GM12878 (cell line): Measurements from ENCODE around the gene SCGB1A1. TPM values are rescaled to one million over a fixed set of nuclear protein-coding genes. Genes with fewer than 3 reads are reported as not detected.

Source experiments
- ATAC-seq: fragments of 200-7000 bp; cut with Tn5 transposase; 3 replicates; pipeline ENCODE4 v1.9.1; 2020; ENCODE audit warnings: mild to moderate bottlenecking, moderate library complexity
- BruUV-seq: library from RNA; stranded (reverse); fragments of 400-500 nt; replicated peaks from 2 replicates; lab custom pipeline; 2021; lab: Mats Ljungman, UMichigan
- CTCF ChIA-PET: fragments of 300-600 bp; sonication (Branson Sonifier 250); formaldehyde crosslinking; extraction: SDS; loops from one replicate; lab custom pipeline; 2021; ENCODE audit warnings: inconsistent platforms; lab: Yijun Ruan, JAX
- POLR2A ChIA-PET: fragments of 350-600 bp; formaldehyde crosslinking; extraction: SDS; loops from one replicate; lab custom pipeline; 2021; ENCODE audit warnings: inconsistent platforms; lab: Charles Lee
- RAD21 ChIA-PET: fragments of 300-600 bp; sonication (Branson Sonifier 250); formaldehyde crosslinking; loops from one replicate; lab custom pipeline; 2023; ENCODE audit warnings: antibody characterized with exemption; ENCODE audit not compliant: unreplicated experiment; lab: Charles Lee
- SMC1A ChIA-PET: fragments of 300-600 bp; sonication (Branson Sonifier 250); formaldehyde crosslinking; loops from one replicate; lab custom pipeline; 2023; ENCODE audit not compliant: unreplicated experiment, uncharacterized antibody; lab: Charles Lee
- DNase-seq: peaks from one replicate; pipeline ENCODE4 v3.0.0-alpha.2; 2011; ENCODE audit warnings: low read depth, low spot score
- FAIRE-seq: peaks from 3 replicates; lab custom pipeline; 2011; peaks lifted over from hg19 to GRCh38; lab: Jason Lieb, UNC
- H2AFZ ChIP-seq: 2 replicates; pipeline ENCODE4 v1.6.0; 2011; ENCODE audit warnings: low read depth, low read length, control low read depth; ENCODE audit not compliant: control insufficient read depth
- H3K27ac ChIP-seq: 2 replicates; pipeline ENCODE4 v1.5.1; 2011; ENCODE audit warnings: control low read depth; ENCODE audit not compliant: control insufficient read depth, insufficient read depth
- H3K27me3 ChIP-seq, 2 experiments: replicated peaks in 1 of 2; 2 replicates each; pipeline versions ENCODE4 v1.6.0 to v1.6.1; 2011; ENCODE audit warnings: low read length in 1 of 2; ENCODE audit not compliant: control insufficient read depth in 2 of 2, insufficient read depth in 2 of 2
- H3K36me3 ChIP-seq, 2 experiments: 2 replicates each; pipeline ENCODE4 v1.5.1; 2011; ENCODE audit warnings: low read length in 1 of 2; ENCODE audit not compliant: control insufficient read depth in 2 of 2, insufficient read depth in 2 of 2
- H3K4me1 ChIP-seq: 2 replicates; pipeline ENCODE4 v1.6.1; 2011; ENCODE audit warnings: mild to moderate bottlenecking, low read length, moderate library complexity, mixed read lengths; ENCODE audit not compliant: control insufficient read depth, insufficient read depth
- H3K4me2 ChIP-seq: 2 replicates; pipeline ENCODE4 v1.6.0; 2011; ENCODE audit warnings: control low read depth; ENCODE audit not compliant: control insufficient read depth, insufficient read depth
- H3K4me3 ChIP-seq: fragments of 200-600 bp; sonication (generic); 2 replicates; pipeline ENCODE4 v1.5.1; 2016
- H3K79me2 ChIP-seq: 2 replicates; pipeline ENCODE4 v1.6.0; 2011; ENCODE audit warnings: low read length; ENCODE audit not compliant: control insufficient read depth, insufficient read depth
- H3K9ac ChIP-seq: 2 replicates; pipeline ENCODE4 v1.8.0; 2011; ENCODE audit warnings: low read length, control low read depth, mixed read lengths; ENCODE audit not compliant: control insufficient read depth, insufficient read depth
- H3K9me3 ChIP-seq: replicated peaks from 3 replicates; pipeline ENCODE4 v1.5.1; 2011; ENCODE audit warnings: mild to moderate bottlenecking, low read length; ENCODE audit not compliant: control insufficient read depth, insufficient read depth
- H4K20me1 ChIP-seq: 2 replicates; pipeline ENCODE4 v1.6.0; 2011; ENCODE audit not compliant: control insufficient read depth, insufficient read depth
- CTCF ChIP-seq, 3 experiments: IDR thresholded peaks in 2 of 3; conservative IDR thresholded peaks in 1 of 3; 2 replicates each; pipeline ENCODE4 v1.5.1; 2011; ENCODE audit warnings: low read depth in 3 of 3, low read length in 3 of 3, mild to moderate bottlenecking in 3 of 3, control low read depth in 2 of 3, moderate library complexity in 2 of 3, inconsistent platforms in 1 of 3, mixed read lengths in 1 of 3; ENCODE audit not compliant: control insufficient read depth in 2 of 3, insufficient read depth in 1 of 3; ENCODE audit errors: extremely low read depth in 1 of 3
- EGR1 ChIP-seq, 2 experiments: IDR thresholded peaks; 1 replicate in 1 of 2; 2 replicates in 1 of 2; pipeline ENCODE4 v1.6.1; 2011 to 2012; ENCODE audit warnings: low read depth in 2 of 2, low read length in 2 of 2, borderline replicate concordance in 1 of 2, mild to moderate bottlenecking in 1 of 2, moderate library complexity in 1 of 2
- JUNB ChIP-seq: IDR thresholded peaks from 2 replicates; pipeline ENCODE4 v1.6.1; 2016; ENCODE audit warnings: antibody characterized with exemption, mild to moderate bottlenecking
- MYC ChIP-seq: IDR thresholded peaks from 2 replicates; pipeline ENCODE4 v1.6.1; 2011; ENCODE audit warnings: mild to moderate bottlenecking, low read length, moderate library complexity, inconsistent platforms; ENCODE audit not compliant: insufficient read depth, insufficient replicate concordance, insufficient read length, severe bottlenecking
- PML ChIP-seq: IDR thresholded peaks from 2 replicates; pipeline ENCODE4 v1.6.1; 2012; ENCODE audit warnings: low read length, inconsistent platforms
- SP1 ChIP-seq: IDR thresholded peaks from one replicate; pipeline ENCODE4 v1.6.1; 2011; ENCODE audit warnings: low read depth, low read length
- TAF1 ChIP-seq: IDR thresholded peaks from 2 replicates; pipeline ENCODE4 v1.6.1; 2011; ENCODE audit warnings: mild to moderate bottlenecking, low read depth, low read length, borderline replicate concordance
- WGBS: methylation state at CpG from one replicate; pipeline ENCODE4 v1.1.6; 2016; ENCODE audit warnings: low lambda C conversion rate; ENCODE audit not compliant: insufficient replicate concordance, insufficient coverage; ENCODE audit errors: missing lambda C conversion rate; 5-methylcytosine and 5-hydroxymethylcytosine counted together
- in situ Hi-C: fragments of 300-500 bp; cut with MboI; formaldehyde crosslinking; loops from 9 replicates; pipeline ENCODE4 v1.14.3; 2018; ENCODE audit warnings: mixed read lengths
- intact Hi-C: fragments of 100-400 bp; cut with micrococcal nuclease; formaldehyde crosslinking; loops from one replicate; pipeline ENCODE4 v1.14.2; 2022; ENCODE audit not compliant: unreplicated experiment
- polyA plus RNA-seq, 11 experiments: library from polyadenylated mRNA; depleted of rRNA in 4 of 11; unstranded in 6 of 11; stranded (reverse) in 5 of 11; fragments of >200 nt; fragmentation: Nextera tagmentation in 4 of 11; fragmentation: Illumina TruSeq in 1 of 11; extraction: Ambion mirVana in 4 of 11; extraction: Trizol in 1 of 11; gene quantifications; 1 replicate in 1 of 11; 2 replicates in 10 of 11; pipeline versions ENCODE4 v1.2.1 to v1.2.3, GENCODE V29; 2011 to 2016; ENCODE audit warnings: inconsistent platforms in 2 of 11, missing spikeins in 2 of 11, low read depth in 1 of 11
- total RNA-seq, 4 experiments: library from RNA; depleted of rRNA in 3 of 4; stranded (reverse); fragments of >200 nt in 3 of 4; fragmentation: Illumina TruSeq in 1 of 4; extraction: Trizol in 1 of 4; gene quantifications; 2 replicates each; pipeline versions ENCODE4 v1.2.1 to v1.2.3, GENCODE V29; 2013 to 2021

Gene SCGB1A1
- total and polyA plus RNA-seq, 10 of the 15 experiments (the other 5 are each of a cell fraction or from before 2014, with no cell fraction given): not detected

- RAD21 ChIA-PET: no interaction called here
- FAIRE-seq (no peak), DNase-seq (no peak), ATAC-seq (peak; percentile 49)
- no peaks in the 10 kb centered on the region for H3K36me3 ChIP-seq
- H3K27me3 ChIP-seq: no peaks in the 10 kb centered on the region
- H2AFZ ChIP-seq: no peak overlapping the region
- intact Hi-C loops: no loop called here
- no peak overlapping the region for H3K4me2 ChIP-seq
- in situ Hi-C loops: no loop called here
- H3K27ac ChIP-seq: no peak overlapping the region
- POLR2A ChIA-PET: interaction anchor here (0.5 kb wide), 1 partner anchor 15 kb away, joined by 6 read pairs; no protein-coding TSS in a partner anchor
- no peak overlapping the region for H3K4me3 ChIP-seq
- no peaks in the 10 kb centered on the region for H3K9me3 ChIP-seq
- SMC1A ChIA-PET: interaction anchor here (5.8 kb wide), 1 partner anchor 33 kb away, joined by 70 read pairs; the partner anchor contains the start of gene ASRGL1
- no TSS peak for BruUV-seq
- H3K9ac ChIP-seq: no peak overlapping the region
- no peaks in the 10 kb centered on the region; the same call in 1 of the 2 replicates for H3K4me1 ChIP-seq
- CTCF ChIA-PET: interaction anchor here (1.1 to 2.8 kb wide), 2 partner anchors 28 to 33 kb away, joined by 3 to 20 read pairs; no protein-coding TSS in a partner anchor
- no peaks in the 10 kb centered on the region for H3K79me2 ChIP-seq
- WGBS: 35% methylated on average over 6 of the region's 6 CpGs
- H4K20me1 ChIP-seq: no peaks in the 10 kb centered on the region
- no peak for TF ChIP-seq TAF1
- no peak for TF ChIP-seq PML
- TF ChIP-seq SP1: no peak
- TF ChIP-seq JUNB: no peak
- TF ChIP-seq EGR1 (IDR thresholded peaks at IDR 0.05; ENCODE audit: borderline replicate concordance in 1 of 2, low read depth in 2 of 2, low read length in 2 of 2): no peak
- TF ChIP-seq CTCF (IDR thresholded peaks at IDR 0.05 in 2 of 3, conservative IDR thresholded peaks at IDR 0.05 in 1 of 3; ENCODE audit: control insufficient read depth in 2 of 3, extremely low read depth in 1 of 3, insufficient read depth in 1 of 3, low read depth in 3 of 3, low read length in 3 of 3): no peak
- no peak for TF ChIP-seq MYC
- TF ChIP-seq, all 136 proteins: peak for 0
These were observed 46.0 kb upstream of the SCGB1A1 start for GRCh38 chr11:62372871-62373270.
